ENCODE data around the gene SLC16A7.

SLC16A7 gene

GRCh38 chr12:59672273-59672672 lies 76.4 kb downstream of the SLC16A7 start:
- no peak for DNase-seq

GRCh38 chr12:59675461-59675860 lies 79.6 kb downstream of the SLC16A7 start:
- no peak for DNase-seq

GRCh38 chr12:59677857-59678256 lies 82.0 kb downstream of the SLC16A7 start:
- no peak for DNase-seq

GRCh38 chr12:59678759-59679411 lies 83.1 kb downstream of the SLC16A7 start:
- no peak for DNase-seq

- DNase-seq = no peak
Observed at GRCh38 chr12:59689776-59690175, 93.9 kb downstream of the SLC16A7 start.

- DNase-seq = no peak
Observed at GRCh38 chr12:59695379-59695778, 99.5 kb downstream of the SLC16A7 start.

GRCh38 chr12:59698600-59698999 lies 102.8 kb downstream of the SLC16A7 start:
- no peak for DNase-seq

- no peak for DNase-seq
Observed at GRCh38 chr12:59699421-59700152, 103.8 kb downstream of the SLC16A7 start.

GRCh38 chr12:59700153-59700450 lies 104.3 kb downstream of the SLC16A7 start:
- no peak for DNase-seq

GRCh38 chr12:59708064-59708463 lies 112.2 kb downstream of the SLC16A7 start:
- DNase-seq = no peak

GRCh38 chr12:59708484-59708883 lies 112.7 kb downstream of the SLC16A7 start:
- DNase-seq = no peak

- DNase-seq = no peak
Observed at GRCh38 chr12:59710004-59710628, 114.3 kb downstream of the SLC16A7 start.

GRCh38 chr12:59710964-59711363 lies 115.1 kb downstream of the SLC16A7 start:
- DNase-seq = no peak

- no peak for DNase-seq
Observed at GRCh38 chr12:59715434-59715833, 119.6 kb downstream of the SLC16A7 start.

- DNase-seq = no peak
Observed at GRCh38 chr12:59716043-59716442, 120.2 kb downstream of the SLC16A7 start.

- no peak for DNase-seq
Observed at GRCh38 chr12:59717436-59717835, 121.6 kb downstream of the SLC16A7 start.

- no peak for DNase-seq
Observed at GRCh38 chr12:59719701-59720100, 123.9 kb downstream of the SLC16A7 start.

- DNase-seq = no peak
Observed at GRCh38 chr12:59723520-59723919, 127.7 kb downstream of the SLC16A7 start.

- DNase-seq = no peak
Observed at GRCh38 chr12:59724011-59724695, 128.3 kb downstream of the SLC16A7 start.

GRCh38 chr12:59733200-59733599 lies 137.4 kb downstream of the SLC16A7 start:
- DNase-seq = no peak

GRCh38 chr12:59734371-59734770 lies 138.5 kb downstream of the SLC16A7 start:
- no peak for DNase-seq

- no peak for DNase-seq
Observed at GRCh38 chr12:59735231-59735630, 139.4 kb downstream of the SLC16A7 start.

- DNase-seq = no peak
Observed at GRCh38 chr12:59736359-59736758, 140.5 kb downstream of the SLC16A7 start.

GRCh38 chr12:59736786-59737185 lies 141.0 kb downstream of the SLC16A7 start:
- no peak for DNase-seq
